SK-N-SH (cell line): ENCODE results near the gene APOO. TPM values are rescaled to one million over a fixed set of nuclear protein-coding genes. Genes with fewer than 3 reads are reported as not detected.

ENCODE experiments used
- CTCF ChIA-PET: fragments of 300-600, 350-600 bp; formaldehyde crosslinking; extraction: SDS; loops from one replicate; lab custom pipeline; 2021; lab: Yijun Ruan, JAX
- POLR2A ChIA-PET: fragments of 350-600 bp; sonication (Branson Sonifier 250); formaldehyde crosslinking; extraction: SDS; loops from one replicate; lab custom pipeline; 2020; ENCODE audit warnings: antibody characterized with exemption, inconsistent platforms; lab: Yijun Ruan, JAX
- DNase-seq: peaks from one replicate; pipeline ENCODE4 v3.0.0; 2012
- H2AFZ ChIP-seq: fragments of 200-600 bp; sonication (generic); 2 replicates; pipeline ENCODE4 v1.8.1; 2016; ENCODE audit warnings: antibody characterized with exemption, mild to moderate bottlenecking, low read depth
- H3F3A ChIP-seq: fragments of 200-600 bp; sonication (generic); replicated peaks from 2 replicates; pipeline ENCODE3; 2016; ENCODE audit warnings: antibody characterized with exemption, mild to moderate bottlenecking; ENCODE audit not compliant: insufficient read depth
- H3K27ac ChIP-seq, 2 experiments: fragments of 200-500 bp in 1 of 2; fragments of 200-600 bp in 1 of 2; sonication (Bioruptor generic) in 1 of 2; sonication (generic), shearing (Covaris generic) in 1 of 2; 2 replicates each; pipeline versions ENCODE4 v1.5.1 to v1.6.1; 2014 to 2016; ENCODE audit warnings: low read depth in 2 of 2, inconsistent platforms in 1 of 2, low read length in 1 of 2, mild to moderate bottlenecking in 1 of 2, mixed read lengths in 1 of 2
- H3K27me3 ChIP-seq: fragments of 200-600 bp; sonication (generic), shearing (Covaris generic); 2 replicates; pipeline ENCODE4 v1.6.1; 2016; ENCODE audit warnings: mixed run types; ENCODE audit not compliant: insufficient read depth
- H3K36me3 ChIP-seq, 2 experiments: fragments of 200-500 bp in 1 of 2; fragments of 200-600 bp in 1 of 2; sonication (Bioruptor generic) in 1 of 2; sonication (generic) in 1 of 2; replicated peaks in 1 of 2; 2 replicates each; pipeline versions ENCODE3 to v1.5.1; 2014 to 2016; ENCODE audit warnings: low read length in 1 of 2, mild to moderate bottlenecking in 1 of 2; ENCODE audit not compliant: insufficient read depth in 2 of 2, control insufficient read depth in 1 of 2
- H3K4me1 ChIP-seq, 2 experiments: fragments of 200-500 bp in 1 of 2; fragments of 200-600 bp in 1 of 2; sonication (Bioruptor generic) in 1 of 2; sonication (generic), shearing (Covaris generic) in 1 of 2; 2 replicates each; pipeline versions ENCODE4 v1.5.1 to v1.6.1; 2014 to 2016; ENCODE audit warnings: low read depth in 1 of 2, low read length in 1 of 2, mixed run types in 1 of 2; ENCODE audit not compliant: insufficient read depth in 2 of 2, control insufficient read depth in 1 of 2
- H3K4me2 ChIP-seq: fragments of 200-600 bp; sonication (generic), shearing (Covaris generic); 2 replicates; pipeline ENCODE4 v1.6.1; 2017; ENCODE audit warnings: mixed run types
- H3K4me3 ChIP-seq, 2 experiments: fragments of 200-500 bp in 1 of 2; fragments of 200-600 bp in 1 of 2; sonication (Bioruptor generic) in 1 of 2; sonication (generic), shearing (Covaris generic) in 1 of 2; 2 replicates each; pipeline versions ENCODE4 v1.5.1 to v1.8.1; 2014 to 2016; ENCODE audit warnings: low read depth in 2 of 2, inconsistent platforms in 1 of 2, low read length in 1 of 2, mild to moderate bottlenecking in 1 of 2, mixed read lengths in 1 of 2, moderate library complexity in 1 of 2
- H3K79me2 ChIP-seq: fragments of 200-600 bp; sonication (generic); 2 replicates; pipeline ENCODE4 v1.8.1; 2017; ENCODE audit warnings: mild to moderate bottlenecking; ENCODE audit not compliant: insufficient read depth
- H3K9ac ChIP-seq: fragments of 200-600 bp; sonication (generic); 2 replicates; pipeline ENCODE4 v1.6.1; 2017; ENCODE audit warnings: mixed run types
- H3K9me2 ChIP-seq: fragments of 200-600 bp; sonication (generic); 2 replicates; pipeline ENCODE4 v1.6.1; 2017; ENCODE audit warnings: mixed run types
- H3K9me3 ChIP-seq: fragments of 200-600 bp; sonication (generic); 2 replicates; pipeline ENCODE4 v1.6.1; 2017; ENCODE audit warnings: mixed run types, mild to moderate bottlenecking, moderate library complexity
- H4K20me1 ChIP-seq: fragments of 200-600 bp; sonication (generic); 2 replicates; pipeline ENCODE4 v1.6.1; 2017; ENCODE audit warnings: mild to moderate bottlenecking, mixed run types; ENCODE audit not compliant: insufficient read depth
- ELF1 ChIP-seq: IDR thresholded peaks from 2 replicates; pipeline ENCODE4 v1.4.0; 2012
- EP300 ChIP-seq, 2 experiments: IDR thresholded peaks; 2 replicates each; pipeline versions ENCODE4 v1.4.0 to v1.6.1; 2012; ENCODE audit warnings: borderline replicate concordance in 1 of 2, low read depth in 1 of 2, low read length in 1 of 2
- FOSL2 ChIP-seq: IDR thresholded peaks from 2 replicates; pipeline ENCODE4 v1.4.0; 2012; ENCODE audit warnings: low read depth, mild to moderate bottlenecking, moderate library complexity, borderline replicate concordance
- FOXJ3 ChIP-seq: sonication (generic); formaldehyde crosslinking; IDR thresholded peaks from 2 replicates; pipeline ENCODE4 v1.5.1; 2020; ENCODE audit warnings: mild to moderate bottlenecking, missing genetic modification reagents
- GATA2 ChIP-seq: sonication (generic); formaldehyde crosslinking; IDR thresholded peaks from 2 replicates; pipeline ENCODE4 v1.5.0; 2020; ENCODE audit warnings: mild to moderate bottlenecking, missing genetic modification reagents
- RXRA ChIP-seq: IDR thresholded peaks from 2 replicates; pipeline ENCODE4 v1.4.0; 2012; ENCODE audit warnings: low read depth, mild to moderate bottlenecking, borderline replicate concordance
- SMC3 ChIP-seq: IDR thresholded peaks from 2 replicates; pipeline ENCODE4 v1.6.1; 2012; ENCODE audit warnings: low read depth, low read length, improper control_type of control experiment
- WGBS: methylation state at CpG from one replicate; pipeline ENCODE4 v1.1.6; 2017; ENCODE audit warnings: low lambda C conversion rate; 5-methylcytosine and 5-hydroxymethylcytosine counted together
- polyA plus RNA-seq, 3 experiments: library from polyadenylated mRNA; depleted of rRNA; stranded (reverse); fragments of >200 nt; gene quantifications; 2 replicates each; pipeline ENCODE4 v1.2.3, GENCODE V29; 2012
- TF ChIP-seq, protein P1 (sequence below): fragments of 150-350 bp; IDR thresholded peaks from 2 replicates; pipeline ENCODE4 v1.6.1; 2017; ENCODE audit warnings: antibody characterized with exemption, low read length, low read depth, borderline replicate concordance
- TF ChIP-seq, protein P2 (sequence below): IDR thresholded peaks from 2 replicates; pipeline ENCODE4; 2012
- TF ChIP-seq, protein P3 (sequence below): IDR thresholded peaks from 2 replicates; pipeline ENCODE4 v1.6.1; 2012; ENCODE audit warnings: mild to moderate bottlenecking, low read depth, low read length, moderate library complexity
- TF ChIP-seq, protein P4 (sequence below): IDR thresholded peaks from 2 replicates; pipeline ENCODE4 v1.4.0; 2012; ENCODE audit warnings: low read depth, borderline replicate concordance
- TF ChIP-seq, protein P5 (sequence below): IDR thresholded peaks from 2 replicates; pipeline ENCODE4 v1.4.0; 2012; ENCODE audit warnings: low read depth, borderline replicate concordance

Gene APOO
- polyA plus RNA-seq, 1 of the 3 experiments (the other 2 are of a cell fraction): 22.0 TPM

DNA sequence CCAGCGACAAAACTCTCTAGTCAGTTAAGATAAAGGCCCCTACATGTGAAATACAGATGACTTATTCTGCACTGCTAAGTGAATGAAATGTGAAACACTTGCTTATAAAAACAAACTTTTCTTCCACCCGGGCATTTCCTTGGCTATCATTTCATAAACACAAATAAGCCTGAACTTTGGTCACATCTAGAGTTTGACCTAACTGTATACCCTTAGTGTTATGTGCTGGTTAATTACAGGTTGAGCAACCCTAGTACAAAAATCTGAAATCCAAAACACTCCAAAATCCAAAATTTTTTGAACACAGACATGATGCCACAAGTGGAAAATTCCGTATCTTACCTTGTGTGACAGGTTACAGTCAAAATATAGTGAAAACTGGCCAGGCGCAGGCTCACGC lies 78.9 kb downstream of the APOO start:
- Histone ChIP-seq H3K4me3 (no peak overlapping the region), H3K4me1 (no peaks in the 10 kb centered on the region), H3K9me2 (no peaks in the 10 kb centered on the region), H2AFZ (no peak overlapping the region), H3F3A (no peaks in the 10 kb centered on the region), H3K79me2 (no peaks in the 10 kb centered on the region), H3K4me2 (no peak overlapping the region), H3K36me3 (no peaks in the 10 kb centered on the region), H3K9me3 (no peaks in the 10 kb centered on the region), H4K20me1 (no peaks in the 10 kb centered on the region), H3K9ac (no peak overlapping the region), H3K27ac (no peak overlapping the region), H3K27me3 (no peaks in the 10 kb centered on the region)
- TF ChIP-seq FOXJ3: no peak
- TF ChIP-seq, protein P1, sequence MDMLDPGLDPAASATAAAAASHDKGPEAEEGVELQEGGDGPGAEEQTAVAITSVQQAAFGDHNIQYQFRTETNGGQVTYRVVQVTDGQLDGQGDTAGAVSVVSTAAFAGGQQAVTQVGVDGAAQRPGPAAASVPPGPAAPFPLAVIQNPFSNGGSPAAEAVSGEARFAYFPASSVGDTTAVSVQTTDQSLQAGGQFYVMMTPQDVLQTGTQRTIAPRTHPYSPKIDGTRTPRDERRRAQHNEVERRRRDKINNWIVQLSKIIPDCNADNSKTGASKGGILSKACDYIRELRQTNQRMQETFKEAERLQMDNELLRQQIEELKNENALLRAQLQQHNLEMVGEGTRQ: no peak
- TF ChIP-seq, protein P2, sequence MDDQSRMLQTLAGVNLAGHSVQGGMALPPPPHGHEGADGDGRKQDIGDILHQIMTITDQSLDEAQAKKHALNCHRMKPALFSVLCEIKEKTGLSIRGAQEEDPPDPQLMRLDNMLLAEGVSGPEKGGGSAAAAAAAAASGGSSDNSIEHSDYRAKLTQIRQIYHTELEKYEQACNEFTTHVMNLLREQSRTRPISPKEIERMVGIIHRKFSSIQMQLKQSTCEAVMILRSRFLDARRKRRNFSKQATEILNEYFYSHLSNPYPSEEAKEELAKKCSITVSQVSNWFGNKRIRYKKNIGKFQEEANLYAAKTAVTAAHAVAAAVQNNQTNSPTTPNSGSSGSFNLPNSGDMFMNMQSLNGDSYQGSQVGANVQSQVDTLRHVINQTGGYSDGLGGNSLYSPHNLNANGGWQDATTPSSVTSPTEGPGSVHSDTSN: no peak
- DNase-seq: no peak
- CTCF ChIA-PET: interaction anchor here (1.8 kb wide), 1 partner anchor 73 kb away, joined by 4 read pairs; no protein-coding TSS in a partner anchor
- WGBS: 51% methylated on average over 5 of the region's 5 CpGs
- POLR2A ChIA-PET: no interaction called here

DNA sequence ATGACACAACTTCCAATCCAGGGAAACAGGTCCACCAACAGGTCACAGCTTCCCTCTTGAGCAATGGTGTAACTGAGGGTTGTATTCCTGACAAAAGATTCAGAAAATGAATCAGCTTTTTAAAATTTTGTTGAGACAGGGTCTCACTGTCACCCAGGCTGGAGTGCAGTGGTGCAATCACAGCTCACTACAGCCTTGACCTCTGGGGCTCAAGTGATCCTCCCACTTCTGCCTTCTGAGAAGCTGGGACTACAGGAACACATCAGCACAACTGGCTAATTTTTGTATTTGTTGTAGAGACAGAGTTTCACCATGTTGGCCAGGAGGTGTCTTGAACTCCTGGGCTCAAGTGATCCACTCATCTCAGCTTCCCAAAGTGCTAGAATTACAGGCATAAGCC lies 81.1 kb downstream of the APOO start:
- TF ChIP-seq EP300 (IDR thresholded peaks at IDR 0.05; ENCODE audit: borderline replicate concordance in 1 of 2, low read depth in 1 of 2, low read length in 1 of 2): no peak
- TF ChIP-seq, protein P3, sequence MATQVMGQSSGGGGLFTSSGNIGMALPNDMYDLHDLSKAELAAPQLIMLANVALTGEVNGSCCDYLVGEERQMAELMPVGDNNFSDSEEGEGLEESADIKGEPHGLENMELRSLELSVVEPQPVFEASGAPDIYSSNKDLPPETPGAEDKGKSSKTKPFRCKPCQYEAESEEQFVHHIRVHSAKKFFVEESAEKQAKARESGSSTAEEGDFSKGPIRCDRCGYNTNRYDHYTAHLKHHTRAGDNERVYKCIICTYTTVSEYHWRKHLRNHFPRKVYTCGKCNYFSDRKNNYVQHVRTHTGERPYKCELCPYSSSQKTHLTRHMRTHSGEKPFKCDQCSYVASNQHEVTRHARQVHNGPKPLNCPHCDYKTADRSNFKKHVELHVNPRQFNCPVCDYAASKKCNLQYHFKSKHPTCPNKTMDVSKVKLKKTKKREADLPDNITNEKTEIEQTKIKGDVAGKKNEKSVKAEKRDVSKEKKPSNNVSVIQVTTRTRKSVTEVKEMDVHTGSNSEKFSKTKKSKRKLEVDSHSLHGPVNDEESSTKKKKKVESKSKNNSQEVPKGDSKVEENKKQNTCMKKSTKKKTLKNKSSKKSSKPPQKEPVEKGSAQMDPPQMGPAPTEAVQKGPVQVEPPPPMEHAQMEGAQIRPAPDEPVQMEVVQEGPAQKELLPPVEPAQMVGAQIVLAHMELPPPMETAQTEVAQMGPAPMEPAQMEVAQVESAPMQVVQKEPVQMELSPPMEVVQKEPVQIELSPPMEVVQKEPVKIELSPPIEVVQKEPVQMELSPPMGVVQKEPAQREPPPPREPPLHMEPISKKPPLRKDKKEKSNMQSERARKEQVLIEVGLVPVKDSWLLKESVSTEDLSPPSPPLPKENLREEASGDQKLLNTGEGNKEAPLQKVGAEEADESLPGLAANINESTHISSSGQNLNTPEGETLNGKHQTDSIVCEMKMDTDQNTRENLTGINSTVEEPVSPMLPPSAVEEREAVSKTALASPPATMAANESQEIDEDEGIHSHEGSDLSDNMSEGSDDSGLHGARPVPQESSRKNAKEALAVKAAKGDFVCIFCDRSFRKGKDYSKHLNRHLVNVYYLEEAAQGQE: no peak
- TF ChIP-seq, protein P4, sequence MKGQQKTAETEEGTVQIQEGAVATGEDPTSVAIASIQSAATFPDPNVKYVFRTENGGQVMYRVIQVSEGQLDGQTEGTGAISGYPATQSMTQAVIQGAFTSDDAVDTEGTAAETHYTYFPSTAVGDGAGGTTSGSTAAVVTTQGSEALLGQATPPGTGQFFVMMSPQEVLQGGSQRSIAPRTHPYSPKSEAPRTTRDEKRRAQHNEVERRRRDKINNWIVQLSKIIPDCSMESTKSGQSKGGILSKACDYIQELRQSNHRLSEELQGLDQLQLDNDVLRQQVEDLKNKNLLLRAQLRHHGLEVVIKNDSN: no peak
- no peak for TF ChIP-seq FOXJ3
- TF ChIP-seq, protein P5, sequence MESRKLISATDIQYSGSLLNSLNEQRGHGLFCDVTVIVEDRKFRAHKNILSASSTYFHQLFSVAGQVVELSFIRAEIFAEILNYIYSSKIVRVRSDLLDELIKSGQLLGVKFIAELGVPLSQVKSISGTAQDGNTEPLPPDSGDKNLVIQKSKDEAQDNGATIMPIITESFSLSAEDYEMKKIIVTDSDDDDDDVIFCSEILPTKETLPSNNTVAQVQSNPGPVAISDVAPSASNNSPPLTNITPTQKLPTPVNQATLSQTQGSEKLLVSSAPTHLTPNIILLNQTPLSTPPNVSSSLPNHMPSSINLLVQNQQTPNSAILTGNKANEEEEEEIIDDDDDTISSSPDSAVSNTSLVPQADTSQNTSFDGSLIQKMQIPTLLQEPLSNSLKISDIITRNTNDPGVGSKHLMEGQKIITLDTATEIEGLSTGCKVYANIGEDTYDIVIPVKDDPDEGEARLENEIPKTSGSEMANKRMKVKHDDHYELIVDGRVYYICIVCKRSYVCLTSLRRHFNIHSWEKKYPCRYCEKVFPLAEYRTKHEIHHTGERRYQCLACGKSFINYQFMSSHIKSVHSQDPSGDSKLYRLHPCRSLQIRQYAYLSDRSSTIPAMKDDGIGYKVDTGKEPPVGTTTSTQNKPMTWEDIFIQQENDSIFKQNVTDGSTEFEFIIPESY: no peak
- no peak for TF ChIP-seq SMC3
- no peak for TF ChIP-seq GATA2 (CRISPR knock-in tag)
- TF ChIP-seq FOSL2: no peak
- TF ChIP-seq RXRA: no peak
- no peak for TF ChIP-seq ELF1
- TF ChIP-seq, all 33 proteins: peak for 0
- Histone ChIP-seq H4K20me1 (no peaks in the 10 kb centered on the region), H3K4me3 (no peak overlapping the region), H3K79me2 (no peaks in the 10 kb centered on the region), H3K4me2 (no peak overlapping the region), H3K4me1 (no peaks in the 10 kb centered on the region), H3K27me3 (peaks cover 8% of the 10 kb centered on the region; the same call in 1 of the 2 replicates), H2AFZ (no peak overlapping the region), H3K27ac (no peak overlapping the region), H3K9ac (no peak overlapping the region), H3F3A (no peaks in the 10 kb centered on the region), H3K9me3 (no peaks in the 10 kb centered on the region), H3K36me3 (no peaks in the 10 kb centered on the region), H3K9me2 (no peaks in the 10 kb centered on the region)
- POLR2A ChIA-PET: no interaction called here
- CTCF ChIA-PET: interaction anchor here (1.0 kb wide), 1 partner anchor 75 kb away, joined by 6 read pairs; no protein-coding TSS in a partner anchor
- no peak for DNase-seq
